Retina (tissue), 1 donor: ENCODE measurements around the gene SLC39A11.
A peak's percentile ranks its signal among the peaks of the same experiment; 100 is the strongest.
"Not testable (repeated sequence)": the region's sequence is repeated elsewhere in the genome, so short reads cannot be mapped to it uniquely, and the experiment has no call there.

Experiments
- DNase-seq: peaks from one replicate; pipeline ENCODE4 v3.0.0-alpha.2; 2016

SLC39A11 gene

GRCh38 chr17:72640415-72641165, 451.9 kb downstream of the SLC39A11 start:
- DNase-seq = no peak

GRCh38 chr17:72639711-72640110, 452.8 kb downstream of the SLC39A11 start:
- DNase-seq = no peak

DNA sequence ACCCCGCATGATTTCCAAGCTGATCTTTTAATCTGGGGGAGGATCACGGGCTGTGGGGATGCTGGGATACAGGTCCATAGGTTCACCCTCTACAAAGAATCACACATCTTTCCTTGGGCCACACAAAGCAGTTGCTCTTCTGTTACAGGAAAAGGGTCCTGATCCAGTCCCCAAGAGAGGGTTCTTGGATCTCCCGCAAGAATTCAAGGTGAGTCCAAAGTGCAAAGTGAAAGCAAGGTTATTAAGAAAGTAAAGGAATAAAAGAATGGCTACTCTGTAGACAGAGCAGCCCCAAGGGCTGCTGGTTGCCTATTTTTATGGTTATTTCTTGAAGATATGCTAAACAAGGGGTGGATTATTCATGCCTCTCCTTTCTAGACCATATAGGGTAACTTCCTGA, 453.6 kb downstream of the SLC39A11 start:
- not testable (repeated sequence) for DNase-seq

GRCh38 chr17:72635034-72635635, 457.4 kb downstream of the SLC39A11 start:
- DNase-seq = no peak

DNA sequence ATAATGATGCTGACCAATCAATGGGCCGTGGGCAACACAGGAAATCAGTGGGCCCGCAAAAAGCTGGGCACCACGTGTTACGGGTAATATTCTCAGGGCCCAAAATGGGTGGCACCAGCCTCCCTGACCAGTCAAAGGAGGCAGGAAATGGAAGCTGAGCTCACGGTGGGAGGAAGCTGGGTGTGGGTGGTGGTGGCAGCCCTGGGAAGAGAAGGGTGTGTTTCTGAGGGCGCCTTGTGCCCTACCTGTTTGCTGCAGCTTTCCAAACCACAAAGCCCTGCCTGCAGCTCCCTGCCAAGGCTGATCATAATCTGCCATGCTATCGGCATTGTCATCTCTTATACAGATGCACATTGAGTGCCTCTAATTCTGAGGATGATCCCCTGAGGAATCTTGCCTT, 457.9 kb downstream of the SLC39A11 start:
- DNase-seq = no peak

- no peak for DNase-seq
These were observed 460.4 kb downstream of the SLC39A11 start for GRCh38 chr17:72631949-72632684.

DNA sequence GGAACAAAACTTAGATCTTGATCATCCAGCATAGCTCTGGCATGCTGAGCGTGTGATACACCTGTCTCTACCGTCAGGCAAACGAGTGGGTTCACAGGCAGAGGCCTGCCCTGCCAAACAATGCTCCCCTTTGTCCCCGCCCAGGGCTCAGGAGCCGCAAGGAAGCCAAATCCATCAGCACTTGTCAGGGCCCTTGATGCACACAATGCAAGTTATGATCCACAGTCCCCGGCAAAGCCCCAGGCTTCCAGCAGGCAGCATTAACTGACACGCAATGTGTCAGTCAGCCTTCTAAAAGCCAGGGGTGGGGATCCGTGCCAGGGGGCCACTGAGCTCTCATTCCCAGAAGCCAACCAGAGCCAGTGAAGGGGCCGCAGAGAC, 460.9 kb downstream of the SLC39A11 start:
- no peak for DNase-seq

DNA sequence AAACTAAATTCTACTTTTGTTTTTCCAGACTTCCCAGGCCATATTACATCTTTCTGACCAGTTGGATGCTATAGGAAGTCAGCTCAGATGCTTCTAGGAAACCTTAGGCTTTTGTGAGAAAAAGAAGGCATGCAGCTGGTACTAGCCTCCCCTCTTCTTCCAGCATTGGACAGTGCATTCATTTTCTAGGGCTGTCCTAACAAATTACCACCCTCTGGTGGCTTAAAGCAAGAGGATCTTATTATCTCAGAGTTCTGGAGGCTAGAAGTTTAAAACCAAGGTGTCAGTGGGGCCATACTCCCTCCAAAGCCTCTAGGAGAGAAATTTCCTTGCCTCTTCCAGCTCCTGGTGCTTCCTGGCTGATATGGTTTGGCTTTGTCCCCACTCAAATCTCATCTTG, 467.8 kb downstream of the SLC39A11 start:
- no peak for DNase-seq

GRCh38 chr17:72624226-72624625, 468.3 kb downstream of the SLC39A11 start:
- no peak for DNase-seq

DNA sequence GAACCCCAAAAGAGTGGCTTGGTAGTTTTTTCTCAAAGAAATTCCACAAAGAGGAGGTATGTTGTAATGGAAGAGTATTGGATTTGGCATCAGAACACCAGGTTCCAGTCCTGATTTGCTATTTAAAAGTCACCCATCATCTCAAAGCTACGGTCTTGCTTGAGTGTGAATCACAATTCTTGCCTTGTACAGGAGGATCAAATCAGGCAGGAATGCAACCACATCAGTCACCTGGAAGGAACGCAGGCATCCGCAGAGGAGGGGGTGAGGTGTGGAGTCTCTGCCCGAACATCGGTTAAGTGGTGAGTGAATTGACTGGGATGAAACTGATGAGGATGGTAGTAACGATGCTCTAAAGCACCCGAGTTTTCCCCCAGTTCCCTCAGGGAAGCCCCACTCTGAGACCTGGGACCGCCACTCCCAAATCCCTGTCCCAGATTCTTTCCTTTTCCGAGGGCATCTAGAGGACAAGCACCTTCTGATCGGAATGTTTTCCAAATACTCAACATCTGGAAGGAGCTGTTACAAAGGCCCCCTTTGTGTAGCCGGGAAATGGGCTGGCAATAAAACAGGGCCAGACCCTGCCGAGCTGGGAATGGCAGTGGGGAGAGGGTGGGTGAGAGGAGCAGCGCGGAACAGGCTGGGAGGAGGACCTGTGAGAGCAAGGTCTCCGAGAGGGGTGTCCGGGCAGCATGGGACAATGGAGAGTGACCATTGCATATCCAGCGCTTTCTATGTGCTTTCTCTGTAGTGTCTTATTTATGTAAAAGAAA, 469.6 kb downstream of the SLC39A11 start:
- DNase-seq = no peak

- DNase-seq = no peak
These were observed 472.4 kb downstream of the SLC39A11 start for GRCh38 chr17:72619976-72620650.

- DNase-seq = peak; percentile 48
These were observed 474.4 kb downstream of the SLC39A11 start for GRCh38 chr17:72618001-72618509.

- DNase-seq = no peak
These were observed 474.9 kb downstream of the SLC39A11 start for GRCh38 chr17:72617557-72617956.

- no peak for DNase-seq
These were observed 476.0 kb downstream of the SLC39A11 start for GRCh38 chr17:72616447-72616846.

GRCh38 chr17:72615627-72615991, 476.9 kb downstream of the SLC39A11 start:
- no peak for DNase-seq

DNA sequence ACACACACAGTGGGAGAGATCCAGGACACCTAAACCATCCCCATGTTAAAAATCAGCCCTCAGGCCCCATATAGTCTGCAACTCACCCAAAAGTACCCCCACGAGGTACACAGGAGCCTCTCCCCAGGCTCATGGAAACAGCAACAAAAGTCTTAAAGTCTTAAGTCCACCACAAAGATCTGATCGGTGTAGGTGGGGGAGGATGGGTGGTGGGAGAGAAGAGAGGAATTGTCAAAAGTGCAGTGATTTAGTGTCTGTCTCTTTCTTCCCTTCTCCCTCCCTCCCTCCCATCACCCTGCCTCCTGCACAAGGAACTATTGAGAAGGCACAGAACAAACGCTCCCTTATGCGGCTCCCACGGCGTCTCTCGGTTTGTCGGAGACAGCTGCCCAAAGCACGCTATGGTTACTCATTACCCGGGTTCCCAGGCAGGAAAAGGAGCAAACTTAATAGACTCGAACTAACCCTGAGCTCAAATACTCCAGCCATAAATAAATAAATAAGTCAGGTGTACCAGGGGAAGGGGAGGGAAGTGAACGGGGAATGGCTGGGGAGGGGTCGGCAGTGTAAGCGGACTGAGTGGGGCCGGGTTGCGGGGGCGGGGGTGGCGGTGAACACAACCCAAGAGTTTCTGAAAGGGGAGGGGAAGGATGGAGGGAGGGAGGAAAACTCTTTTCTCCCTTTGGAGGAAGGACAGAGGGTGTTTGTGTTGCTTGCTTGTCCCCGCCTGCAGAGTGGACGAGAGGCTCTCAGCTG, 477.4 kb downstream of the SLC39A11 start:
- DNase-seq = peak; percentile 67

DNA sequence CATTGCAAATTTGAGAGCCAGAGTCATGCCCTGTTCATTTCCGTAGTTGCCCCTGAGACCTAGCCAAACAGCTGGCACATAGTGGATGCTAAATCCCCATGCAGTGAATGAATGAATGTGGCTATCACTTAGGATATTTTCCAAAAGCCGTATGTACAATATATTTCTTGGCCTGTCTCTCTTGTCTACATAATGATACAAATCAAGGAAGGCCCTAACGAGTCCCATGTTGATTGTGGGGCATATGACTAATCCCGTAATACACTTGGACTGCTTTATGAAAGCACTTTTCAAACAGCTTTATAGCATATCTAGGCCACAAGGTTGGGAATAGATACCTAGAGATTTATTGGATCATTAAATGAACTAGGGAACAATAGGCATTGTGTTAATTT, 478.0 kb downstream of the SLC39A11 start:
- no peak for DNase-seq

DNA sequence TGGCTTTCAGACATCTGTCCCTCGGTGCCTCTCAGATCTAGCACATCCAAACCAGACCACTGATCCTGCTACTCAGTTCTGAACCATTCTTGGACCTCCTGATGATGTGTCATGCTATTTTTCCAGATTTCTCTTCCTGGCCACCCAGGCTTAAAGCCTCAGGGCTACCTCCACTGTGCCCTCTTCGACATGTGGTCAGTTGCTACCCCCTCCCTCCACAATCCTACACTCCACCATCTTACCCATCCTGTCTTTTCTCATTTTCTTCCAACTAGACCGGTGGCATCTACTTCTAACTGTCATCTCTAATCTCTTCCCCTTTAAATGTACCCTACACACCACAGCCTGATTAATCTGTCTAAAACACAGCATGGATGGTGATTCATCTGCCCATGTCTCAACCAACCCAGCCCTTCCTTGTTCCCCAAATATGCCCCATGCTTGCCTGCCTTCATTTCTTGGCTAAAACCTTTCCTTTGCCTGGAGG, 478.6 kb downstream of the SLC39A11 start:
- DNase-seq = no peak

- DNase-seq = no peak
These were observed 479.1 kb downstream of the SLC39A11 start for GRCh38 chr17:72613396-72613795.

- no peak for DNase-seq
These were observed 481.3 kb downstream of the SLC39A11 start for GRCh38 chr17:72611172-72611571.

- no peak for DNase-seq
These were observed 483.0 kb downstream of the SLC39A11 start for GRCh38 chr17:72609501-72609900.

DNA sequence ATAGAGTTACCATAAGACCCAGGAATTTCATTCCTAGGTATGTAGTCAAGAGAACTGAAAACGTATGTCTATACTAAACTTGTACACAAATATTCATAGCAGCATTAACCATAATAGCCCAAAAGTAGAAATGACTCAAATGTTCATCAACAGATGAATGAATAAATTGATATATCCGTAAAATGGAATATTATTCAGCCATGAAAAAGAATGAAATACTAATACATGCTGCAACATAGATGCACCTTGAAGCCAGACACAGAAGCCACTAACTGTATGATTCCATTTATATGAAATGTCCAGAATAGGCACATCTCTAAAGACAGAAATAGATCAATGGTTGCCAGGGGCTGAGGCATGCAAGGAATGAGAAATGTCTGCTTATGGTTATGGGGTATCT, 484.1 kb downstream of the SLC39A11 start:
- DNase-seq = no peak
